GM18868 (cell line): ENCODE results near the gene SIM1.

Source experiments
- ATAC-seq: cut with Tn5 transposase; IDR thresholded peaks from one replicate; pipeline ENCODE4 v1.9.1; 2021; ENCODE audit warnings: mild to moderate bottlenecking, moderate library complexity; ENCODE audit not compliant: unreplicated experiment

SIM1 gene

GRCh38 chr6:100470422-100471120, 5.8 kb upstream of the SIM1 start:
- no peak for ATAC-seq

- no peak for ATAC-seq
Observed at GRCh38 chr6:100469101-100469859, 4.6 kb upstream of the SIM1 start.

- ATAC-seq: no peak
Observed at GRCh38 chr6:100468016-100468622, 3.4 kb upstream of the SIM1 start.

- no peak for ATAC-seq
Observed at GRCh38 chr6:100467129-100468015, 2.7 kb upstream of the SIM1 start.

GRCh38 chr6:100466410-100467128, 1.8 kb upstream of the SIM1 start:
- no peak for ATAC-seq

GRCh38 chr6:100465701-100466409, 1.1 kb upstream of the SIM1 start:
- ATAC-seq: no peak

GRCh38 chr6:100464162-100464851, 414 bp downstream of the SIM1 start:
- ATAC-seq: no peak

GRCh38 chr6:100463630-100464161, 1.0 kb downstream of the SIM1 start:
- no peak for ATAC-seq

GRCh38 chr6:100462706-100463629, 1.8 kb downstream of the SIM1 start:
- ATAC-seq: no peak

GRCh38 chr6:100461917-100462705, 2.6 kb downstream of the SIM1 start:
- no peak for ATAC-seq

- ATAC-seq: no peak
Observed at GRCh38 chr6:100461278-100461916, 3.3 kb downstream of the SIM1 start.

GRCh38 chr6:100460650-100461204, 4.0 kb downstream of the SIM1 start:
- no peak for ATAC-seq

- no peak for ATAC-seq
Observed at GRCh38 chr6:100459592-100460184, 5.0 kb downstream of the SIM1 start.

GRCh38 chr6:100458841-100459591, 5.7 kb downstream of the SIM1 start:
- ATAC-seq: no peak

GRCh38 chr6:100457311-100457990, 7.3 kb downstream of the SIM1 start:
- no peak for ATAC-seq
